ENCODE results near the gene TOPAZ1. TPM values are rescaled to one million over a fixed set of nuclear protein-coding genes. Genes with fewer than 3 reads are reported as not detected.
A peak's percentile ranks its signal among the peaks of the same experiment; 100 is the strongest.

The TOPAZ1 gene
- total and polyA plus RNA-seq, 2 of the 8 experiments (the other 6 are each of a cell fraction or from before 2014, with no cell fraction given) = not detected

DNA sequence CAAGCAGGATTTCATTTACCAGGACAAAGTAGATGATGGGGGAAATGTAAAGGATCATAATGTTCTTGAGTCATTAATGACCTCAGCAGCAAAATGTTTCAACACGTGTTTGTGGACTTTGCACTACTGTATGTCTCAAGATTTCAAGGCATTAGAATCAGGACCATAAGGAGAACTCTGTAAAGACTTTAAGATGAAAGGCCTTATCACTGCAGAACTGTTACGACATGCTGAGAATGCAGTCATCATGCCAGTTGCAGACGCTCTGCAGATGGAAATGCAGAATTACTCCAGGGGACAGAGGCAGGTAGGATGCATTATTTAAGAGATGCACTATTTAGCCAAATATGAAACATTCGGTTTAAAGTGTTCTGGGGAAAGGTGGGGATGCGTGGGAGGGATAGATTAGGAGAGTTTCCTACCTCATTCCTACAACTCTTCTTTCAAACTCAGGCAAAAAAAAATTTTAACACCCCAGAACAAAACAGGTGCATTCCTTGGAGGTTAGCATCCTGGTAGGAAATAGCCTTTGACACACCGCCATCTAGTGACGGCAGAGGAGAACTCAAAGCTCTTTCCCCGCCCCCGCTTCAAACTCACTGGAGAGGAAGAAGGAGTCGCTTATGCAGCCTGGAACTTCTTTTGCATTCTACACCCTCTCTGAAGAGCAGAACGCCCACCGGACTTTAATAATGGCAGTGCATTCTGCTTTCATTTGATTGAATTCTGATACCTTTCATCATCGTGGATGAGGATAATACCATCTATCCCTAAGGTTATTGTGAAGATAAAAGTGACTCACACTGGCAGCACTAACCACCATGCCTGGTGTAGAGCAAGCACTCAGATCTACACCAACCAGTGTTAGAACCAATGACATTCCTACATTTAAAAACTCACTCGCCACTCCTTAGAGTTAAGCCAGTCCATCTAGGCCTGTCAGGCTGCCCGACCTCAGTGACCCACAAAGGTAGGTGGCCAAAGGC lies 43.1 kb upstream of the TOPAZ1 start (continued):
- TF ChIP-seq RBBP5 (IDR thresholded peaks at IDR 0.05; ENCODE audit: borderline replicate concordance, low read depth, low read length) (no peak), CTBP2 (IDR thresholded peaks at IDR 0.05; ENCODE audit: borderline replicate concordance, insufficient read depth, insufficient read length, low read length) (no peak), TAF7 (optimal IDR thresholded peaks at IDR 0.05; ENCODE audit: borderline replicate concordance, low read depth, low read length) (no peak), TAF1 (IDR thresholded peaks at IDR 0.05; ENCODE audit: low read depth, low read length) (no peak), SRF (IDR thresholded peaks at IDR 0.05; ENCODE audit: low read depth, low read length) (no peak), POLR2A (IDR thresholded peaks at IDR 0.05; ENCODE audit: control extremely low read depth in 1 of 2, low read depth in 2 of 2, low read length in 2 of 2) (no peak), EGR1 (IDR thresholded peaks at IDR 0.05; ENCODE audit: borderline replicate concordance, low read depth, low read length) (peak; percentile 95), SUZ12 (IDR thresholded peaks at IDR 0.05; ENCODE audit: low read length) (no peak), HDAC6 (IDR thresholded peaks at IDR 0.05; ENCODE audit: low read depth, low read length) (no peak), RAD21 (IDR thresholded peaks at IDR 0.05 in 1 of 2, conservative IDR thresholded peaks at IDR 0.05 in 1 of 2; ENCODE audit: low read depth in 2 of 2, low read length in 2 of 2) (peak; percentile 96 to 98), NRF1 (IDR thresholded peaks at IDR 0.05; ENCODE audit: low read depth, low read length) (no peak), POU5F1 (IDR thresholded peaks at IDR 0.05; ENCODE audit: low read depth, low read length) (no peak), TBP (IDR thresholded peaks at IDR 0.05; ENCODE audit: low read depth, low read length) (no peak), POLR2AphosphoS5 (IDR thresholded peaks at IDR 0.05; ENCODE audit: low read depth, low read length) (no peak), SAP30 (IDR thresholded peaks at IDR 0.05; ENCODE audit: insufficient read depth, insufficient replicate concordance, low read length) (no peak), SP2 (IDR thresholded peaks at IDR 0.05; ENCODE audit: low read length) (no peak), FOSL1 (IDR thresholded peaks at IDR 0.05; ENCODE audit: insufficient read depth, low read depth, low read length) (no peak), TEAD4 (IDR thresholded peaks at IDR 0.05; ENCODE audit: low read depth, low read length) (peak; percentile 54; the same call in 1 of the 2 replicates), E2F6 (IDR thresholded peaks at IDR 0.05) (no peak)
- TF ChIP-seq, protein P1, sequence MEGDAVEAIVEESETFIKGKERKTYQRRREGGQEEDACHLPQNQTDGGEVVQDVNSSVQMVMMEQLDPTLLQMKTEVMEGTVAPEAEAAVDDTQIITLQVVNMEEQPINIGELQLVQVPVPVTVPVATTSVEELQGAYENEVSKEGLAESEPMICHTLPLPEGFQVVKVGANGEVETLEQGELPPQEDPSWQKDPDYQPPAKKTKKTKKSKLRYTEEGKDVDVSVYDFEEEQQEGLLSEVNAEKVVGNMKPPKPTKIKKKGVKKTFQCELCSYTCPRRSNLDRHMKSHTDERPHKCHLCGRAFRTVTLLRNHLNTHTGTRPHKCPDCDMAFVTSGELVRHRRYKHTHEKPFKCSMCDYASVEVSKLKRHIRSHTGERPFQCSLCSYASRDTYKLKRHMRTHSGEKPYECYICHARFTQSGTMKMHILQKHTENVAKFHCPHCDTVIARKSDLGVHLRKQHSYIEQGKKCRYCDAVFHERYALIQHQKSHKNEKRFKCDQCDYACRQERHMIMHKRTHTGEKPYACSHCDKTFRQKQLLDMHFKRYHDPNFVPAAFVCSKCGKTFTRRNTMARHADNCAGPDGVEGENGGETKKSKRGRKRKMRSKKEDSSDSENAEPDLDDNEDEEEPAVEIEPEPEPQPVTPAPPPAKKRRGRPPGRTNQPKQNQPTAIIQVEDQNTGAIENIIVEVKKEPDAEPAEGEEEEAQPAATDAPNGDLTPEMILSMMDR (IDR thresholded peaks at IDR 0.05; ENCODE audit: control extremely low read depth in 1 of 3, insufficient read depth in 1 of 3, low read depth in 1 of 3, low read length in 3 of 3) = peak; percentile 58 to 88 (median 85)

Data from H1 (cell line).